Measurements from ENCODE around the gene CLIC6.

CLIC6 gene

GRCh38 chr21:34679051-34679450, 10.3 kb downstream of the CLIC6 start:
- H3K27ac ChIP-seq, result no peak overlapping the region
- H3K4me1 ChIP-seq (ENCODE audit: control insufficient read depth in 1 of 2, insufficient read depth in 1 of 2, low read depth in 1 of 2, low read length in 1 of 2), result no peaks in the 10 kb centered on the region
- no peak for TF ChIP-seq CTCF (IDR thresholded peaks at IDR 0.05)
- no peaks in the 10 kb centered on the region for H3K9me3 ChIP-seq
- H3K36me3 ChIP-seq, result no peaks in the 10 kb centered on the region
- peaks cover 35% of the 10 kb centered on the region for H3K27me3 ChIP-seq
- no peak overlapping the region for H3K4me3 ChIP-seq (ENCODE audit: low read depth in 1 of 2, low read length in 1 of 2)

DNA sequence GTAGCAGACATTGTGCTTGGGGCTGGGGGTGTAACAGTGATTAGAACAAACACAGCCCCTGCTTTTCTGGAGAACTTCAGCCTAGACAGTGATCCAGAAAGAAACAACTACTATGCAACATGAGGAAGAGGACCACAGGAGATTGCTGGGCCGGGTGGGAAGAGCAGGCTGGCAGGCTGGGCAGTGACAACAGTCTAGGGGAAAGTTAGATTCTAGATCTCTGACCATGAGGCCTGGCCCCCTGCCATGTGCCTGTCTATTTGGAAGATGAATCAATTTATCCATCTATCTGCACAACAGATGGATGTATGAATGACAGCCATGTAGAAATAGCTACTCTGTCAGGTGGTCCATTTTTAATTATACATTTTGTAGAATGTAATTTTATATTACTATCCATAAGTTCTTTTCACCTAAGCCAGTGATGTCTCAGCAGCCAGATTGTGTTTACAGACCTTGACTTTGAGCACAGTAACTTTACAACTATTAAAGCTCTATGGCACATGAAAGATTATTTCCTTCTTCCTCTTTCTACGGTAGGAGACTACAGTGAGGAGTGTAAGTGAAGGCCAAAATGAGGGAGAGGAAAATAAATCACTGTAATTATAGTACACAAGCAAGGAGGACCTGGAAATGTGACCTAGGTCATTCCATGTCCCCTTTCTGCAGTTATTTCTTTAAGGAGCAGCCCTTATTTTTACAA, 15.5 kb downstream of the CLIC6 start:
- H3K27ac ChIP-seq, result no peak overlapping the region
- no peaks in the 10 kb centered on the region for H3K9me3 ChIP-seq
- no peak for TF ChIP-seq CTCF (IDR thresholded peaks at IDR 0.05)
- no peaks in the 10 kb centered on the region for H3K36me3 ChIP-seq
- H3K4me1 ChIP-seq (ENCODE audit: control insufficient read depth in 1 of 2, insufficient read depth in 1 of 2, low read depth in 1 of 2, low read length in 1 of 2), result no peaks in the 10 kb centered on the region
- H3K27me3 ChIP-seq, result peaks cover 19% of the 10 kb centered on the region
- no peak overlapping the region for H3K4me3 ChIP-seq (ENCODE audit: low read depth in 1 of 2, low read length in 1 of 2)

- Histone ChIP-seq H3K4me1 (ENCODE audit: control insufficient read depth in 1 of 2, insufficient read depth in 1 of 2, low read depth in 1 of 2, low read length in 1 of 2) (no peaks in the 10 kb centered on the region), H3K27ac (no peak overlapping the region), H3K4me3 (ENCODE audit: low read depth in 1 of 2, low read length in 1 of 2) (no peak overlapping the region), H3K9me3 (no peaks in the 10 kb centered on the region), H3K36me3 (no peaks in the 10 kb centered on the region), H3K27me3 (peaks cover 44% of the 10 kb centered on the region)
- no peak for TF ChIP-seq CTCF (IDR thresholded peaks at IDR 0.05)
Observed at GRCh38 chr21:34687065-34687464, 18.3 kb downstream of the CLIC6 start.

DNA sequence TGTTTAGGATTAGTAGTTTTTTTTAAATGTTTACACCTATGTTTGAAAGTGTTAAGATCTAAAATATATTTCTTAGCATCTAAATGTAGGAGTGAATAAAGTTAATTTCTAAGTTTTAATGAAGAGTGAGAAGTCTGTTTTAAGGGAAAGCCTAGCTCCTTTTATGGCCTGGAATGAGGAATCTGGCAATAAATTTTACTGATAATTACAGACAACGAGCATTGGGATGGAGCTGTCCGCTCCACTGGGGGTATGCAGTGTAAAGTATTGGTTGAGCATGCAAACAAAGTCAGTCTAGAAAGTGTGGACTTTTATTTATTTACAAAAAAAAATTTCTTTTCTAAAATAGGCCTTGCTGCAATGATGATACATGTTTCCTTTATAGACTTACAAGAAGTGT, 19.0 kb downstream of the CLIC6 start:
- Histone ChIP-seq H3K36me3 (no peaks in the 10 kb centered on the region), H3K27ac (no peak overlapping the region), H3K4me3 (ENCODE audit: low read depth in 1 of 2, low read length in 1 of 2) (no peak overlapping the region), H3K27me3 (peaks cover 50% of the 10 kb centered on the region), H3K4me1 (ENCODE audit: control insufficient read depth in 1 of 2, insufficient read depth in 1 of 2, low read depth in 1 of 2, low read length in 1 of 2) (no peaks in the 10 kb centered on the region), H3K9me3 (no peaks in the 10 kb centered on the region)
- TF ChIP-seq CTCF (IDR thresholded peaks at IDR 0.05), result no peak

DNA sequence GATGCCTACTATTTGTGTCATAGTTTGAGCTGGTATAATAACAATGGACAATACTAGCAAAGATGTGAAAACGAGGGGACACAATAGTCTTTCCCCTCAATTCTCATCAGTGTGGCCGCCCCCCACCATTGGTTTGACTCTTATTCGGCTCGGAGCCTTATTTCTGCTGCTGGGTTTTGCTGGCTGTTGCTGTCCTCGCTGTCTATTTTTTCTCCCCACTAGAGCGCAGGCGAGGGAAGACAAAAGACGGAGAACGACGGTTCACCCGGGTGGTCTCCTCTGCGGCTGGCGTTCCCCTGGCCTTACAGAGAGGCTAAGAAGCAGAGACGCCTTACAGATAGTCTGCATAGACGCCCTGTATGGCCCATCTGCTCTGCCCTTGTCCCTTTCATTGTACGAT, 19.4 kb downstream of the CLIC6 start:
- no peak overlapping the region for H3K4me3 ChIP-seq (ENCODE audit: low read depth in 1 of 2, low read length in 1 of 2)
- H3K27ac ChIP-seq, result no peak overlapping the region
- no peak for TF ChIP-seq CTCF (IDR thresholded peaks at IDR 0.05)
- no peaks in the 10 kb centered on the region for H3K36me3 ChIP-seq
- peaks cover 54% of the 10 kb centered on the region for H3K27me3 ChIP-seq
- no peaks in the 10 kb centered on the region for H3K9me3 ChIP-seq
- no peaks in the 10 kb centered on the region for H3K4me1 ChIP-seq (ENCODE audit: control insufficient read depth in 1 of 2, insufficient read depth in 1 of 2, low read depth in 1 of 2, low read length in 1 of 2)
